Prostate gland (tissue), 2 donors: Measurements from ENCODE around the gene AOAH.

Experiments
- POLR2A ChIP-seq: fragments of 450-650 bp; IDR thresholded peaks from one replicate; pipeline ENCODE4 v1.6.1; 2016; ENCODE audit warnings: antibody characterized with exemption, mild to moderate bottlenecking
- POLR2AphosphoS5 ChIP-seq: sonication (generic); formaldehyde crosslinking; IDR thresholded peaks from one replicate; pipeline ENCODE4 v1.6.1; 2017; ENCODE audit warnings: antibody characterized with exemption
- TF ChIP-seq, protein P1 (sequence below), 4 experiments: fragments of 200-600 bp in 2 of 4; fragments of 450-650 bp in 2 of 4; sonication (generic) in 2 of 4; IDR thresholded peaks; 1 replicate in 3 of 4; 2 replicates in 1 of 4; pipeline ENCODE4 v1.5.1; 2016 to 2019; ENCODE audit warnings: antibody characterized with exemption in 4 of 4, mild to moderate bottlenecking in 2 of 4, moderate library complexity in 2 of 4

GRCh38 chr7:36732806-36733205, 8.5 kb upstream of the AOAH start:
- TF ChIP-seq, protein P1, sequence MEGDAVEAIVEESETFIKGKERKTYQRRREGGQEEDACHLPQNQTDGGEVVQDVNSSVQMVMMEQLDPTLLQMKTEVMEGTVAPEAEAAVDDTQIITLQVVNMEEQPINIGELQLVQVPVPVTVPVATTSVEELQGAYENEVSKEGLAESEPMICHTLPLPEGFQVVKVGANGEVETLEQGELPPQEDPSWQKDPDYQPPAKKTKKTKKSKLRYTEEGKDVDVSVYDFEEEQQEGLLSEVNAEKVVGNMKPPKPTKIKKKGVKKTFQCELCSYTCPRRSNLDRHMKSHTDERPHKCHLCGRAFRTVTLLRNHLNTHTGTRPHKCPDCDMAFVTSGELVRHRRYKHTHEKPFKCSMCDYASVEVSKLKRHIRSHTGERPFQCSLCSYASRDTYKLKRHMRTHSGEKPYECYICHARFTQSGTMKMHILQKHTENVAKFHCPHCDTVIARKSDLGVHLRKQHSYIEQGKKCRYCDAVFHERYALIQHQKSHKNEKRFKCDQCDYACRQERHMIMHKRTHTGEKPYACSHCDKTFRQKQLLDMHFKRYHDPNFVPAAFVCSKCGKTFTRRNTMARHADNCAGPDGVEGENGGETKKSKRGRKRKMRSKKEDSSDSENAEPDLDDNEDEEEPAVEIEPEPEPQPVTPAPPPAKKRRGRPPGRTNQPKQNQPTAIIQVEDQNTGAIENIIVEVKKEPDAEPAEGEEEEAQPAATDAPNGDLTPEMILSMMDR (IDR thresholded peaks at IDR 0.05) = no peak
- TF ChIP-seq POLR2A (no peak), POLR2AphosphoS5 (no peak)
